IMR-90 (cell line): ENCODE measurements around the gene NT5DC1. TPM values are rescaled to one million over a fixed set of nuclear protein-coding genes. Genes with fewer than 3 reads are reported as not detected.

ENCODE experiments used
- ATAC-seq: fragments of 200-7000 bp; cut with Tn5 transposase; 2 replicates; pipeline ENCODE4 v1.9.1; 2020; ENCODE audit warnings: low read depth, mild to moderate bottlenecking, moderate library complexity
- BruUV-seq: library from RNA; stranded (reverse); fragments of 400-500 nt; replicated peaks from 2 replicates; lab custom pipeline; 2021; lab: Mats Ljungman, UMichigan
- CTCF ChIA-PET: fragments of 300-600 bp; formaldehyde crosslinking; extraction: SDS; loops from one replicate; lab custom pipeline; 2021; ENCODE audit warnings: antibody characterized with exemption; lab: Yijun Ruan, JAX
- POLR2A ChIA-PET: fragments of 300-600 bp; sonication (Branson Sonifier 250); formaldehyde crosslinking; loops from one replicate; lab custom pipeline; 2022; ENCODE audit warnings: antibody characterized with exemption; ENCODE audit not compliant: unreplicated experiment; lab: Charles Lee
- DNase-seq: peaks from one replicate; pipeline ENCODE4 v3.0.0; 2013
- H2AFZ ChIP-seq: replicated peaks from 2 replicates; pipeline ENCODE3; 2013; ENCODE audit warnings: low read length, mild to moderate bottlenecking; ENCODE audit not compliant: poor library complexity
- H2AK5ac ChIP-seq: 2 replicates; pipeline ENCODE4 v1.6.1; 2013; ENCODE audit warnings: low read depth, low read length, inconsistent platforms
- H2AK9ac ChIP-seq: replicated peaks from 2 replicates; pipeline ENCODE3; 2013; ENCODE audit warnings: mild to moderate bottlenecking, low read depth, low read length, moderate library complexity; ENCODE audit not compliant: poor library complexity
- H2BK120ac ChIP-seq: 2 replicates; pipeline ENCODE4 v1.6.1; 2013; ENCODE audit warnings: low read depth, low read length, inconsistent platforms
- H2BK15ac ChIP-seq: 3 replicates; pipeline ENCODE4 v1.6.1; 2013; ENCODE audit warnings: low read depth, low read length, inconsistent platforms
- H2BK20ac ChIP-seq: 2 replicates; pipeline ENCODE4 v1.6.1; 2013; ENCODE audit warnings: low read depth, mild to moderate bottlenecking, inconsistent platforms, low read length, moderate library complexity
- H2BK5ac ChIP-seq: 2 replicates; pipeline ENCODE4 v1.6.1; 2013; ENCODE audit warnings: mild to moderate bottlenecking, low read depth, low read length, inconsistent platforms; ENCODE audit not compliant: poor library complexity, severe bottlenecking
- H3K14ac ChIP-seq: replicated peaks from 2 replicates; pipeline ENCODE4 v1.6.1; 2013; ENCODE audit warnings: low read depth, low read length, inconsistent platforms
- H3K18ac ChIP-seq: 2 replicates; pipeline ENCODE4 v1.6.1; 2013; ENCODE audit warnings: low read depth, low read length, control low read depth
- H3K23ac ChIP-seq: 2 replicates; pipeline ENCODE4 v1.6.1; 2013; ENCODE audit warnings: low read depth, low read length, inconsistent platforms
- H3K27ac ChIP-seq: 2 replicates; pipeline ENCODE4 v1.5.1; 2013; ENCODE audit warnings: mild to moderate bottlenecking, control low read depth, low read length; ENCODE audit not compliant: insufficient read depth
- H3K27me3 ChIP-seq: 2 replicates; pipeline ENCODE4 v1.6.1; 2013; ENCODE audit warnings: low read length; ENCODE audit not compliant: control insufficient read depth, insufficient read depth
- H3K36me3 ChIP-seq: 2 replicates; pipeline ENCODE4 v1.6.1; 2013; ENCODE audit warnings: low read length, mixed read lengths; ENCODE audit not compliant: control insufficient read depth, insufficient read depth
- H3K4ac ChIP-seq: 2 replicates; pipeline ENCODE4 v1.6.1; 2013; ENCODE audit warnings: low read depth, low read length, inconsistent platforms
- H3K4me1 ChIP-seq: 2 replicates; pipeline ENCODE4 v1.6.1; 2013; ENCODE audit warnings: low read length, mixed read lengths; ENCODE audit not compliant: control insufficient read depth, insufficient read depth
- H3K4me2 ChIP-seq: 2 replicates; pipeline ENCODE4 v1.6.1; 2013; ENCODE audit warnings: low read depth, mild to moderate bottlenecking, control low read depth, low read length, moderate library complexity
- H3K4me3 ChIP-seq: 2 replicates; pipeline ENCODE4 v1.5.1; 2013; ENCODE audit warnings: low read depth, mild to moderate bottlenecking, control low read depth, low read length, moderate library complexity; ENCODE audit not compliant: insufficient read depth
- H3K56ac ChIP-seq: 2 replicates; pipeline ENCODE4 v1.6.1; 2013; ENCODE audit warnings: low read length, inconsistent platforms; ENCODE audit not compliant: insufficient read depth; ENCODE audit errors: extremely low read depth
- H3K79me1 ChIP-seq, 2 experiments: 2 replicates each; pipeline ENCODE4 v1.6.1; 2013; ENCODE audit warnings: low read length in 2 of 2, inconsistent platforms in 1 of 2, low read depth in 1 of 2
- H3K9ac ChIP-seq: 2 replicates; pipeline ENCODE4 v1.6.1; 2013; ENCODE audit warnings: low read depth, low read length, control low read depth
- H3K9me1 ChIP-seq: 2 replicates; pipeline ENCODE4 v1.6.1; 2013; ENCODE audit warnings: low read length, inconsistent platforms; ENCODE audit not compliant: insufficient read depth
- H3K9me3 ChIP-seq: 2 replicates; pipeline ENCODE4 v1.6.1; 2013; ENCODE audit warnings: low read length; ENCODE audit not compliant: control insufficient read depth, insufficient read depth
- H4K20me1 ChIP-seq: 2 replicates; pipeline ENCODE4 v1.6.1; 2013; ENCODE audit warnings: low read length, inconsistent platforms; ENCODE audit not compliant: insufficient read depth
- H4K5ac ChIP-seq: 2 replicates; pipeline ENCODE4 v1.6.1; 2013; ENCODE audit warnings: mild to moderate bottlenecking, low read depth, low read length, control low read depth
- H4K8ac ChIP-seq, 2 experiments: 2 replicates each; pipeline ENCODE4 v1.6.1; 2013; ENCODE audit warnings: low read depth in 2 of 2, low read length in 2 of 2, control low read depth in 1 of 2, inconsistent platforms in 1 of 2
- H4K91ac ChIP-seq: 2 replicates; pipeline ENCODE4 v1.6.1; 2013; ENCODE audit warnings: low read depth, low read length, inconsistent platforms; ENCODE audit not compliant: insufficient read depth
- BHLHE40 ChIP-seq: fragments of 150-350 bp; IDR thresholded peaks from 2 replicates; pipeline ENCODE4 v1.6.1; 2016; ENCODE audit warnings: mild to moderate bottlenecking, low read depth, low read length
- CEBPB ChIP-seq: IDR thresholded peaks from 2 replicates; pipeline ENCODE4 v1.6.1; 2012; ENCODE audit warnings: low read depth, low read length, improper control_type of control experiment
- CHD1 ChIP-seq: IDR thresholded peaks from 2 replicates; pipeline ENCODE4 v1.6.1; 2012; ENCODE audit warnings: low read depth, low read length, improper control_type of control experiment
- CTCF ChIP-seq: conservative IDR thresholded peaks from 2 replicates; pipeline ENCODE4 v1.5.1; 2012; ENCODE audit warnings: mild to moderate bottlenecking, low read depth, low read length, improper control_type of control experiment
- ELK1 ChIP-seq: fragments of 150-350 bp; IDR thresholded peaks from 2 replicates; pipeline ENCODE4 v1.6.1; 2016; ENCODE audit warnings: low read depth, mild to moderate bottlenecking, low read length, moderate library complexity, borderline replicate concordance
- FOS ChIP-seq: fragments of 150-350 bp; IDR thresholded peaks from 2 replicates; pipeline ENCODE4 v1.6.1; 2016; ENCODE audit warnings: low read depth, low read length
- MAFK ChIP-seq: IDR thresholded peaks from 2 replicates; pipeline ENCODE4 v1.6.1; 2012; ENCODE audit warnings: low read depth, low read length, improper control_type of control experiment
- MAZ ChIP-seq: IDR thresholded peaks from 2 replicates; pipeline ENCODE4 v1.6.1; 2012; ENCODE audit warnings: low read depth, mild to moderate bottlenecking, low read length, improper control_type of control experiment, moderate library complexity, borderline replicate concordance
- MXI1 ChIP-seq: IDR thresholded peaks from 2 replicates; pipeline ENCODE4 v1.6.1; 2012; ENCODE audit warnings: low read depth, mild to moderate bottlenecking, low read length, moderate library complexity, borderline replicate concordance
- NFE2L2 ChIP-seq: fragments of 150-350 bp; IDR thresholded peaks from 2 replicates; pipeline ENCODE4 v1.6.1; 2016; ENCODE audit warnings: low read depth, mild to moderate bottlenecking, low read length
- POLR2A ChIP-seq: IDR thresholded peaks from 2 replicates; pipeline ENCODE4 v1.6.1; 2012; ENCODE audit warnings: mild to moderate bottlenecking, low read depth, low read length
- RAD21 ChIP-seq: IDR thresholded peaks from 2 replicates; pipeline ENCODE4 v1.6.1; 2012; ENCODE audit warnings: low read length, improper control_type of control experiment
- RCOR1 ChIP-seq: IDR thresholded peaks from 2 replicates; pipeline ENCODE4 v1.6.1; 2012; ENCODE audit warnings: mild to moderate bottlenecking, low read length, improper control_type of control experiment; ENCODE audit not compliant: insufficient replicate concordance
- RFX5 ChIP-seq: IDR thresholded peaks from 2 replicates; pipeline ENCODE4 v1.8.0; 2012; ENCODE audit warnings: low read depth, mild to moderate bottlenecking, low read length, moderate library complexity
- SMC3 ChIP-seq: fragments of 150-350 bp; IDR thresholded peaks from 2 replicates; pipeline ENCODE4 v1.6.1; 2016; ENCODE audit warnings: low read depth, mild to moderate bottlenecking, antibody characterized with exemption, low read length, moderate library complexity
- WGBS, 2 experiments: methylation state at CpG; one replicate each; pipeline versions ENCODE4 v1.1.5 to v1.1.7; 2013; ENCODE audit warnings: missing lambda C conversion rate in 2 of 2; ENCODE audit not compliant: insufficient read length in 1 of 2; ENCODE audit errors: extremely low coverage in 2 of 2; 5-methylcytosine and 5-hydroxymethylcytosine counted together
- dilution Hi-C: fragments of 300-500 bp; cut with HindIII; formaldehyde crosslinking; loops from one replicate; pipeline ENCODE4 v1.14.3; 2018; ENCODE audit warnings: low sequenced_read_pairs; ENCODE audit not compliant: unreplicated experiment
- in situ Hi-C: fragments of 300-500 bp; cut with MboI; formaldehyde crosslinking; loops from 3 replicates; pipeline ENCODE4 v1.14.3; 2019; ENCODE audit warnings: low sequenced_read_pairs, inconsistent platforms, mixed read lengths
- intact Hi-C: fragments of 100-400 bp; cut with micrococcal nuclease; formaldehyde crosslinking; loops from 2 replicates; pipeline ENCODE4 v1.10.0; 2022
- polyA plus RNA-seq, 3 experiments: library from polyadenylated mRNA; depleted of rRNA; stranded (reverse); fragments of >200 nt; gene quantifications; 2 replicates each; pipeline ENCODE4 v1.2.3, GENCODE V29; 2012; ENCODE audit warnings: low replicate concordance in 1 of 3
- total RNA-seq: library from RNA; depleted of rRNA; stranded (reverse); fragments of >200 nt; gene quantifications from 2 replicates; pipeline ENCODE4 v1.2.3, GENCODE V29; 2012
- TF ChIP-seq, protein P1 (sequence below): fragments of 150-350 bp; IDR thresholded peaks from 2 replicates; pipeline ENCODE4 v1.6.1; 2017; ENCODE audit warnings: mild to moderate bottlenecking, antibody characterized with exemption, low read length, low read depth

NT5DC1 gene
- total and polyA plus RNA-seq, 2 of the 4 experiments (the other 2 are of a cell fraction) = 11.7 to 16.8 TPM

DNA sequence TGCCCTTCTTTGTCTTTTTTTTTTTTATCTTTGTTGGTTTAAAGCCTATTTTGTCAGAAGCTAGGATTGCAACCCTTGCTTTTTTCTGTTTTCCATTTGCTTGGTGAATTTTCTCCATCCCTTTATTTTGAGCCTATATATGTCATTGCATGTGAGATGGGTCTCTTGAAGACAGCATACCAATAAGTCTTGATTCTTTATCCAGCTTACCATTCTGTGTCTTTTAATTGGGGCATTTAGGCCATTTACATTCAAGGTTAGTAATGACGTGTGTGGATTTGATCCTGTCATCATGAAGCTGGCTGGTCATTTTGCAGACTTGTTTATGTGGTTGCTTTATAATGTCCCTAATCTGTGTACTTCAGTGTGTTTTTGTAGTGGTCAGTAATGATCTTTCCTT lies 162.7 kb downstream of the NT5DC1 start:
- no peak overlapping the region for H2BK5ac ChIP-seq
- no peak overlapping the region for H3K23ac ChIP-seq
- TF ChIP-seq MAZ = no peak
- TF ChIP-seq SMC3 = no peak
- no peak for TF ChIP-seq RCOR1
- TF ChIP-seq RFX5 = no peak
- no peak for TF ChIP-seq RAD21
- TF ChIP-seq CTCF = no peak
- TF ChIP-seq CEBPB = no peak
- no peak for TF ChIP-seq MXI1
- TF ChIP-seq, protein P1, sequence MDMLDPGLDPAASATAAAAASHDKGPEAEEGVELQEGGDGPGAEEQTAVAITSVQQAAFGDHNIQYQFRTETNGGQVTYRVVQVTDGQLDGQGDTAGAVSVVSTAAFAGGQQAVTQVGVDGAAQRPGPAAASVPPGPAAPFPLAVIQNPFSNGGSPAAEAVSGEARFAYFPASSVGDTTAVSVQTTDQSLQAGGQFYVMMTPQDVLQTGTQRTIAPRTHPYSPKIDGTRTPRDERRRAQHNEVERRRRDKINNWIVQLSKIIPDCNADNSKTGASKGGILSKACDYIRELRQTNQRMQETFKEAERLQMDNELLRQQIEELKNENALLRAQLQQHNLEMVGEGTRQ = no peak
- no peak for TF ChIP-seq POLR2A
- TF ChIP-seq NFE2L2 = no peak
- no peak for TF ChIP-seq FOS
- TF ChIP-seq ELK1 = no peak
- no peak for TF ChIP-seq CHD1
- TF ChIP-seq BHLHE40 = no peak
- no peak for TF ChIP-seq MAFK
- POLR2A ChIA-PET = no interaction called here
- no peak overlapping the region for H3K27ac ChIP-seq
- no peak overlapping the region for H2BK15ac ChIP-seq
- H3K4me2 ChIP-seq = no peak overlapping the region
- no peak overlapping the region for H3K14ac ChIP-seq
- no peak overlapping the region for H2BK120ac ChIP-seq
- no peak overlapping the region for H4K8ac ChIP-seq
- H3K4me1 ChIP-seq = peaks cover 5% of the 10 kb centered on the region; the same call in 1 of the 2 replicates
- no peak overlapping the region for H3K4ac ChIP-seq
- no peak overlapping the region for H4K5ac ChIP-seq
- BruUV-seq = no TSS peak
- H3K4me3 ChIP-seq = no peak overlapping the region
- H2AK5ac ChIP-seq = no peak overlapping the region
- intact Hi-C loops (no loop called here), dilution Hi-C loops (no loop called here), in situ Hi-C loops (loop anchor here (10.0 kb wide), 1 partner anchor 271 kb away; no protein-coding TSS in a partner anchor)
- peaks cover 0 to 25% of the 10 kb centered on the region in 2 experiments; a peak in 2 of 4 replicates for H3K79me1 ChIP-seq
- peaks cover 3% of the 10 kb centered on the region for H3K36me3 ChIP-seq
- H2AK9ac ChIP-seq = no peak overlapping the region
- no peak overlapping the region for H3K56ac ChIP-seq
- no peak overlapping the region for H3K18ac ChIP-seq
- no CpG with 5 or more reads among the region's 1 CpG for WGBS, 2 experiments
- H3K27me3 ChIP-seq = no peaks in the 10 kb centered on the region
- peaks cover 10% of the 10 kb centered on the region; the same call in 1 of the 2 replicates for H3K9me1 ChIP-seq
- DNase-seq (no peak), ATAC-seq (no peak)
- H2BK20ac ChIP-seq = no peak overlapping the region
- no peak overlapping the region for H3K9ac ChIP-seq
- H4K20me1 ChIP-seq = no peaks in the 10 kb centered on the region; the same call in 1 of the 2 replicates
- no peak overlapping the region for H4K91ac ChIP-seq
- no peak overlapping the region for H2AFZ ChIP-seq
- no peaks in the 10 kb centered on the region; the same call in 1 of the 2 replicates for H3K9me3 ChIP-seq
- CTCF ChIA-PET = interaction anchor here (0.6 kb wide), 1 partner anchor 153 kb away, joined by 3 read pairs; no protein-coding TSS in a partner anchor
